GM18508 (cell line): ENCODE results near the gene OR10V1.
A peak's percentile ranks its signal among the peaks of the same experiment; 100 is the strongest.

Experiments
- ATAC-seq: cut with Tn5 transposase; IDR thresholded peaks from one replicate; pipeline ENCODE4 v1.9.1; 2021; ENCODE audit warnings: moderate number of reproducible peaks; ENCODE audit not compliant: insufficient read depth, unreplicated experiment

Gene OR10V1, protein sequence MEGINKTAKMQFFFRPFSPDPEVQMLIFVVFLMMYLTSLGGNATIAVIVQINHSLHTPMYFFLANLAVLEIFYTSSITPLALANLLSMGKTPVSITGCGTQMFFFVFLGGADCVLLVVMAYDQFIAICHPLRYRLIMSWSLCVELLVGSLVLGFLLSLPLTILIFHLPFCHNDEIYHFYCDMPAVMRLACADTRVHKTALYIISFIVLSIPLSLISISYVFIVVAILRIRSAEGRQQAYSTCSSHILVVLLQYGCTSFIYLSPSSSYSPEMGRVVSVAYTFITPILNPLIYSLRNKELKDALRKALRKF

GRCh38 chr11:59713745-59714144 is at the start of gene OR10V1:
Gene OR10V1 (minus strand): TSS chr11:59713845. CDS start chr11:59713845, 0 bp downstream.
- no peak for ATAC-seq

DNA sequence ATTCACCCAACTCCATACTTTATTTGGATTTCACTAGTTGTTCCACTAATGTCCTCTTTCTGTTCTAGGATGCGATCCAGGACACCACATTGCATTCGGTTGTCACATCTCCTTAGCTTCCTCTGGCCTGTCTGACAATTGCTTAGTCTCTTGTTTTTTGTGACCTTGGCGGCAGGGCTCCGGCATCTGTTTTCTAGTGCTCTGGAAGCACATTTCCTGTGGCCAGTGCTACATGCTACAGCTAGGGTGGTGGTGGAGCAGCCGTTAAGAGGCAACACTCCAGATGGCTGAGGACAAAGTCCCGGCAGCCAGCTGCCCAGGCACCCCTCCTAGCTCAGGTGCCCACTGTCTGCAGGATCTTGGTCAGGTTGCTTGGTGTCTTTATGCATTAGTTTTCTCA is 48.3 kb upstream of the OR10V1 start:
- ATAC-seq = no peak

DNA sequence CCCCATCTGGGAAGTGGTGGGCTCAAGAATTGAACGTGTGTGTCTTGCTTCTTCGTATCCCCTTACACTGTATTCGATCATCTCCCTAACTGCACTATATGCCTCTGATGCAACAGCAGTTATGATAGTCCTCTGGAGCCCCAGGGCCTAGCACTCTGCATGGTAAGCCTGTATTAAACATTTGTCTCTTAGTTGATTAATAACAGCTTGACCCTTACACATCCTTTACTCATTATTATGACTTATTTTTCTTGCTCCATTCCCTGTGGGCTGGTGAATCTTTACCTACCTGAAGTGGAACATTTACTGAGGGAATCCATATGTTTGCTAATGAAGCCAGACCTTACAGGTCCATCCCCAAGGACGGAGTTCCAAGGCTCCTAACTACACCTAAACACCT is 47.1 kb upstream of the OR10V1 start:
- ATAC-seq = no peak

- ATAC-seq = no peak
Measured at GRCh38 chr11:59759900-59760299, 46.3 kb upstream of the OR10V1 start.

GRCh38 chr11:59758401-59759037 is 44.9 kb upstream of the OR10V1 start:
- ATAC-seq = no peak

DNA sequence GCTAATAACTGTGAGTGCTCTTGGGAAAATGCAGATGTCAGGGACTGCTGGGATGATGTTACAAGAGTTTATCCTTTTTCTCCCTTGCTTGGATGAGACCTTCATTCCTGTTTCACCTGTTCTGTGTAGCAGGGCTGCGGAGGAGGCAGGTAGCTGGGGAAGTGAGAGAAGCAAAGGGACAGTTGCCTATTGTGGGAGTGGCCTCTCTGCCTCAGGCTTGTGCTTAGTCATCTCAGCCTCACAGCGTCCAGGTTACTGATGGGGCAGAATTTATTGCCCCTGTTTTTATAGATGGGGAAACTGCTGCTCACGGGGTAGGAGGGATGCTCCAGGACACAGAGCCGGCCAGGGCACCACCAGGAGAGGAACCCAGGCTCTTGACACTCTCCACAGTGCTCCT is 43.2 kb upstream of the OR10V1 start:
- no peak for ATAC-seq

- no peak for ATAC-seq
Measured at GRCh38 chr11:59756558-59756840, 42.9 kb upstream of the OR10V1 start.

DNA sequence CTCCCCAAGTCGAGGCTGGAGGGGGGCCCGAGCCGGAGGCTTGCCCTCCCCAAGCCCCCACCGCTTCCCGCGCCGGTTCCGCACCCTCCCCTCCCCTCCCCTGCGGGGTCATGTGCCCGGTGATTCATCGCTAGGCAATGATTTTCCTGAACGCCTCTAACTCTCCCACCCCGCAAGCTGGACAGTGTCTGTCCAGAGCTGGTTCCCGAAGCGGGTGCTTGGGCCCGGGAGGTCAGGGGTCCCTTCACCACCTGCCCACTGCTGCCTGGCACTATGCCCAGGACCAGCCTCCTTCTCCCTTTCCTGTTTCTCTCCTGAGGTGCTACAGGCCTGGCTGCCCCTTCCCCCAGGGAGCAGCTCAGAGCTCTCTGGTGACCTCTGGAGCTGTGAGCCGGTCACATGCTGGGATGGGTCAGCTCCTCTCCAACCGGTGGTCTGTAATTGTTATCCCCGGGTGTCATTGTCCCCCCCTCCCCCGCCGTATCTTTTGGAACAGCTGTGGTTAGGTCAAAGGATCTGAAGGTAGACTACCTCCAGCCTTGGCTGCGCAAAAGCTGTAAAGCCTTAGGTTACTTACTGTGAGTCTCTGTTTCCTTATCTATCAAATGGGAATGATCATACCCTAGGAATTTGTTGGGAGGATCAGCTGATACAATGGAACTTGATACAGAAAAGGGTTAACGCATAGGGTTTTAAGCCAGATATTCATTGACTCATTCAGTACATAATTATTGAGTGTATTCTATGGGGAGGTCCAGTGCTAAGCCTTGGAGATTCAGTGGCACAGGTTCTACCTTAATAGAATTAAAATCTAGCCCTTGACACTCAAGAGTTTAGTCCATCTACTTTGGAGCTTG is 42.3 kb upstream of the OR10V1 start:
- ATAC-seq = no peak

- no peak for ATAC-seq
Measured at GRCh38 chr11:59754859-59755700, 41.4 kb upstream of the OR10V1 start, which contains the start of gene STX3. Gene STX3 (plus strand): TSS chr11:59755376. CDS start chr11:59755606, 230 bp downstream.

DNA sequence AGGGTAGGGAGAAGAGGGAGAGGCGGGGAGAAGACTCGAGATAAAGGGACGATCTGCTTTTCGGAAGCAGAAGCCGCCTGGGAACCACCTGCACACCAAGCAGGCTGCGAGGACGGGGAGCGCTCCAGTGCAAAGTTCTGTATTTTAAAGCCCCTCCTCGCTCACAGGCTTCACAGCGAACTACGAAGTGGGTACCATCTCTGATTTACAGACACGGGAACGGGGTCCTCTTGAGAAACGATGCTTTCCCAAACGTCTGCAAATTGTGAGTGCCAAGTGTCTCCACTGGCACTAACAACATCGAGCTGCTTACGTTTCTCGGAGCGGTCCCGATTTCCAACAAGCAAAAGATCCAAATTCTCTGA is 40.8 kb upstream of the OR10V1 start:
- no peak for ATAC-seq

- ATAC-seq = peak; percentile 81
Measured at GRCh38 chr11:59753650-59754493, 40.2 kb upstream of the OR10V1 start.

DNA sequence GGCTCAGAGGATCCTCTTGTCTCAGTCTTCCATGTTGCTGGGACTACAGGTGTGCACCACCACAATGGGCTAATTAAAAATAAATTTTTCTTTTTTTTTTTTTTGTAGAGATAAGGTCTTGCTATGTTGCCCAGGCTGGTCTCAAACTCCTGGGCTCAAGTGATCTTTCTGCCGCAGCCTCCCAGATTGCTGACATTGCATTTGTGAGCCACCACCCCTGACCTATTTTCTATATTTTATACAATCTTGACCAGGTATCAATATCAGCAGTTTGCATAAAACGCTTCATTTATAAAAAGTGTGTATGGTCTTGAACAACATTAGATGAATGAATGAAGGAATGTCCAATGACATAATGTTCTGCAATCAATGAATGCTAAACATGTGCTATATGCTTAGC is 32.5 kb upstream of the OR10V1 start:
- ATAC-seq = no peak

GRCh38 chr11:59730896-59731565 is 17.4 kb upstream of the OR10V1 start:
- no peak for ATAC-seq

- no peak for ATAC-seq
Measured at GRCh38 chr11:59729834-59730233, 16.2 kb upstream of the OR10V1 start.

GRCh38 chr11:59728913-59729312 is 15.3 kb upstream of the OR10V1 start:
- ATAC-seq = no peak

- ATAC-seq = no peak
Measured at GRCh38 chr11:59728154-59728553, 14.5 kb upstream of the OR10V1 start.

- no peak for ATAC-seq
Measured at GRCh38 chr11:59727426-59727825, 13.8 kb upstream of the OR10V1 start.

DNA sequence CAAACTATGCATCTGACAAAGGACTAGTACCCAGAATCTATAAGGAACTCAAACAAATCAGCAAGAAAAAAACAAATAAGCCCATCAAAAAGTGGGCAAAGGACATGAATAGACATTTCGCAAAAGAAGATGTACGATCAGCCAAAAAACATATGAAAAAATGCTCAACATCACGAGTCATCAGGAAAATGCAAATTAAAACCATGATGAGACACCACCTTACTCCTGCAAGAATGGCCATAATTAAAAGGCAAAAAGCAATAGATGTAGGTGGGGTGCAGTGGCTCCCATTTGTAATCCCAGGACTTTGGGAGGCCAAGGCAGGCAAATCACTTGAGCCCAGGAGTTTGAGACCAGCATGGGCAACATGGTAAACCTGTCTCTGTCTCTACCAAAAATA is 10.4 kb upstream of the OR10V1 start:
- no peak for ATAC-seq

DNA sequence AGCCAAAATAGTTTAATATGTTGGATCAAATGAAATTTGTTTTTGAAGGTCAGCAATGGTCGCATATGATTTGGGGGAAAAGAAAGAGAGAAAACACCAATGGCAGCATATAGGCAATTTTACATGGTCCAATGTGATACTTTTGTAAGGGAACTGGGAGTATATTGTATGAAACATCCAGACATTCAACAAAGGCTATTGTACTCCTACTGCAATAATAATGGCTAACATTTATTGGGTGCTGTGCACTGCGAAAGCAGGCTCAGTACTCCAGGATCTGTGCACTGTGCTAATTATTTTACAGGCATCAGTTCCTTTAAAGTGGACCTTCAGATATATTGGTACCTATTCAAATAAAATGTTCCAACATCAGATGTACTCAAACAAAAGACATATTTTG is 5.9 kb upstream of the OR10V1 start:
- ATAC-seq = no peak
